HG03354 (cell line): ENCODE data around the gene FOXB1.
A peak's percentile ranks its signal among the peaks of the same experiment; 100 is the strongest.

Experiments
- ATAC-seq: cut with Tn5 transposase; IDR thresholded peaks from one replicate; pipeline ENCODE4 v1.9.1; 2021; ENCODE audit warnings: mild to moderate bottlenecking; ENCODE audit not compliant: unreplicated experiment, poor library complexity, severe bottlenecking

Gene FOXB1

GRCh38 chr15:60004009-60004845, at the start of gene FOXB1:
FOXB1 (plus strand) TSS chr15:60004311; CDS start chr15:60004964, 653 bp downstream.
- no peak for ATAC-seq

GRCh38 chr15:59958288-59958687, 45.8 kb upstream of the FOXB1 start:
- ATAC-seq: no peak

- no peak for ATAC-seq
These were observed 43.8 kb upstream of the FOXB1 start for GRCh38 chr15:59960318-59960717.

- ATAC-seq: no peak
These were observed 40.8 kb upstream of the FOXB1 start for GRCh38 chr15:59963322-59963721.

- no peak for ATAC-seq
These were observed 40.2 kb upstream of the FOXB1 start for GRCh38 chr15:59963925-59964324.

GRCh38 chr15:59965741-59966140, 38.4 kb upstream of the FOXB1 start:
- no peak for ATAC-seq

- no peak for ATAC-seq
These were observed 37.8 kb upstream of the FOXB1 start for GRCh38 chr15:59966262-59966661.

GRCh38 chr15:59968314-59968713, 35.8 kb upstream of the FOXB1 start:
- ATAC-seq: no peak

- no peak for ATAC-seq
These were observed 31.9 kb upstream of the FOXB1 start for GRCh38 chr15:59972241-59972640.

GRCh38 chr15:59976480-59977271, 27.4 kb upstream of the FOXB1 start:
- no peak for ATAC-seq

- ATAC-seq: no peak
These were observed 12.3 kb upstream of the FOXB1 start for GRCh38 chr15:59991834-59992233.

- no peak for ATAC-seq
These were observed 10.9 kb upstream of the FOXB1 start for GRCh38 chr15:59993041-59993750.

GRCh38 chr15:59993950-59994401, 10.1 kb upstream of the FOXB1 start:
- ATAC-seq: no peak

- ATAC-seq: no peak
These were observed 9.6 kb upstream of the FOXB1 start for GRCh38 chr15:59994526-59994887.

GRCh38 chr15:59994888-59995557, 9.1 kb upstream of the FOXB1 start:
- no peak for ATAC-seq

GRCh38 chr15:59995568-59996297, 8.4 kb upstream of the FOXB1 start:
- ATAC-seq: no peak

- ATAC-seq: no peak
These were observed 7.6 kb upstream of the FOXB1 start for GRCh38 chr15:59996298-59997041.

GRCh38 chr15:59997070-59997701, 6.9 kb upstream of the FOXB1 start:
- peak; percentile 75 for ATAC-seq
